RWPE2 (cell line): Measurements from ENCODE around the gene FRAS1.

Experiments
- ATAC-seq: fragments of 200-7000 bp; cut with Tn5 transposase; 3 replicates; pipeline ENCODE4 v1.9.1; 2021; ENCODE audit warnings: low read depth
- DNase-seq: peaks from one replicate; pipeline ENCODE4 v3.0.0-alpha.2; 2020; ENCODE audit warnings: low spot score
- H3K27ac ChIP-seq: fragments of 450-650 bp; 2 replicates; pipeline ENCODE4 v1.5.1; 2017; ENCODE audit warnings: mild to moderate bottlenecking; ENCODE audit not compliant: poor library complexity, severe bottlenecking
- H3K27me3 ChIP-seq: fragments of 250-450 bp; sonication (Bioruptor Pico); 2 replicates; pipeline ENCODE4 v1.5.1; 2021; ENCODE audit warnings: mild to moderate bottlenecking, moderate library complexity; ENCODE audit not compliant: insufficient read depth, poor library complexity, severe bottlenecking
- H3K36me3 ChIP-seq: fragments of 250-450 bp; sonication (Bioruptor Pico); 2 replicates; pipeline ENCODE4 v1.5.1; 2020; ENCODE audit warnings: low read depth, mild to moderate bottlenecking, moderate library complexity
- H3K4me1 ChIP-seq: fragments of 250-450 bp; sonication (Bioruptor Pico); 2 replicates; pipeline ENCODE4 v1.5.1; 2021; ENCODE audit warnings: mild to moderate bottlenecking, moderate library complexity; ENCODE audit not compliant: insufficient read depth, poor library complexity, severe bottlenecking
- H3K4me3 ChIP-seq: fragments of 250-450 bp; sonication (Bioruptor Pico); 2 replicates; pipeline ENCODE4 v1.5.1; 2021; ENCODE audit warnings: mild to moderate bottlenecking, moderate library complexity; ENCODE audit not compliant: severe bottlenecking
- H3K9me3 ChIP-seq: fragments of 250-450 bp; sonication (Bioruptor Pico); 2 replicates; pipeline ENCODE4 v1.5.1; 2021; ENCODE audit warnings: mild to moderate bottlenecking, moderate library complexity; ENCODE audit not compliant: severe bottlenecking
- CTCF ChIP-seq: fragments of 450-650 bp; IDR thresholded peaks from one replicate; pipeline ENCODE4 v1.5.1; 2017; ENCODE audit warnings: mild to moderate bottlenecking, moderate library complexity; ENCODE audit not compliant: poor library complexity, severe bottlenecking

Gene FRAS1

GRCh38 chr4:78150543-78150864 lies 93.4 kb downstream of the FRAS1 start:
- Histone ChIP-seq H3K4me1 (no peaks in the 10 kb centered on the region), H3K27me3 (no peaks in the 10 kb centered on the region), H3K4me3 (no peak overlapping the region), H3K36me3 (no peaks in the 10 kb centered on the region), H3K27ac (no peak overlapping the region), H3K9me3 (no peaks in the 10 kb centered on the region)
- TF ChIP-seq CTCF, result no peak
- no peak for ATAC-seq
- no peak for DNase-seq

GRCh38 chr4:78152795-78153194 lies 95.7 kb downstream of the FRAS1 start:
- Histone ChIP-seq H3K4me1 (no peaks in the 10 kb centered on the region), H3K4me3 (no peak overlapping the region), H3K36me3 (no peaks in the 10 kb centered on the region), H3K27ac (no peak overlapping the region), H3K9me3 (no peaks in the 10 kb centered on the region), H3K27me3 (no peaks in the 10 kb centered on the region)
- DNase-seq (no peak), ATAC-seq (no peak)
- TF ChIP-seq CTCF, result no peak

GRCh38 chr4:78154972-78155590 lies 98.0 kb downstream of the FRAS1 start:
- no peak overlapping the region for H3K27ac ChIP-seq
- no peaks in the 10 kb centered on the region for H3K36me3 ChIP-seq
- H3K9me3 ChIP-seq, result no peaks in the 10 kb centered on the region
- no peak overlapping the region for H3K4me3 ChIP-seq
- H3K27me3 ChIP-seq, result no peaks in the 10 kb centered on the region
- H3K4me1 ChIP-seq, result no peaks in the 10 kb centered on the region
- no peak for TF ChIP-seq CTCF
- ATAC-seq (no peak), DNase-seq (no peak)

- DNase-seq (no peak), ATAC-seq (no peak)
- no peaks in the 10 kb centered on the region for H3K4me1 ChIP-seq
- TF ChIP-seq CTCF, result no peak
- H3K27ac ChIP-seq, result no peak overlapping the region
- H3K27me3 ChIP-seq, result no peaks in the 10 kb centered on the region
- no peaks in the 10 kb centered on the region for H3K9me3 ChIP-seq
- no peaks in the 10 kb centered on the region for H3K36me3 ChIP-seq
- no peak overlapping the region for H3K4me3 ChIP-seq
These were observed 98.5 kb downstream of the FRAS1 start for GRCh38 chr4:78155616-78156105.

GRCh38 chr4:78156520-78156919 lies 99.4 kb downstream of the FRAS1 start:
- ATAC-seq (no peak), DNase-seq (no peak)
- no peak for TF ChIP-seq CTCF
- H3K4me3 ChIP-seq, result no peak overlapping the region
- H3K36me3 ChIP-seq, result no peaks in the 10 kb centered on the region
- H3K4me1 ChIP-seq, result no peaks in the 10 kb centered on the region
- no peaks in the 10 kb centered on the region for H3K27me3 ChIP-seq
- no peak overlapping the region for H3K27ac ChIP-seq
- no peaks in the 10 kb centered on the region for H3K9me3 ChIP-seq
